Mucosa of descending colon (tissue), 3 donors: ENCODE data around the gene RAC2. TPM values are rescaled to one million over a fixed set of nuclear protein-coding genes. Genes with fewer than 3 reads are reported as not detected.
A peak's percentile ranks its signal among the peaks of the same experiment; 100 is the strongest.

Experiments
- ATAC-seq: fragments of 200-7000 bp; cut with Tn5 transposase; one replicate; pipeline ENCODE4 v1.9.1; 2020; ENCODE audit warnings: mild to moderate bottlenecking, moderate library complexity
- DNase-seq, 3 donors: peaks; one replicate each; pipeline ENCODE4 v3.0.0-alpha.2; 2020
- H3K36me3 ChIP-seq: fragments of 200-600 bp; one replicate; pipeline ENCODE4 v1.8.0; 2021; ENCODE audit warnings: low read depth, mild to moderate bottlenecking
- H3K4me1 ChIP-seq: fragments of 200-600 bp; one replicate; pipeline ENCODE4 v1.8.0; 2021; ENCODE audit warnings: low read depth, mild to moderate bottlenecking
- H3K4me3 ChIP-seq: fragments of 200-600 bp; one replicate; pipeline ENCODE4 v1.8.0; 2021; ENCODE audit warnings: mild to moderate bottlenecking
- H3K9me3 ChIP-seq: fragments of 200-600 bp; one replicate; pipeline ENCODE4 v1.8.0; 2021; ENCODE audit warnings: mild to moderate bottlenecking
- CTCF ChIP-seq: fragments of 200-600 bp; IDR thresholded peaks from one replicate; pipeline ENCODE4 v1.8.0; 2022; ENCODE audit warnings: antibody characterized with exemption, mild to moderate bottlenecking
- intact Hi-C, 2 donors: fragments of 100-400 bp; cut with DNase I in 1 of 2; cut with micrococcal nuclease in 1 of 2; formaldehyde crosslinking; loops; one replicate each; pipeline versions ENCODE4 v1.11.0 to v1.11.1; 2022; cut with DNase I, micrococcal nuclease
- total RNA-seq, 3 donors: library from RNA; stranded (reverse); fragmentation: NEBNext Ultra II Directional in 2 of 3; extraction: Animal tissue kit (Norgen Biotek cat#: 25700) in 2 of 3; gene quantifications; one replicate each; pipeline versions ENCODE4 v1.2.1 to v1.2.4, GENCODE V29; 2021 to 2023
- donor health status: DM: no; HTN: no; CAD: no; lungs with moderate emphysema.
- donor health status: DM: no; HTN: no; CAD: no.
- donor health status: DM: no; HTN: yes; CAD: no.

The RAC2 gene
- total RNA-seq, 3 donors from 2014 or later = 15.3 to 26.8 (median 16.4) TPM

GRCh38 chr22:37280718-37281117 is 36.6 kb upstream of the RAC2 start:
- H3K9me3 ChIP-seq = no peaks in the 10 kb centered on the region
- no peak for DNase-seq
- no peak overlapping the region for H3K4me3 ChIP-seq
- no peak for ATAC-seq
- no peaks in the 10 kb centered on the region for H3K4me1 ChIP-seq
- TF ChIP-seq CTCF = no peak
- H3K36me3 ChIP-seq = no peaks in the 10 kb centered on the region
- intact Hi-C loops = no loop called here

DNA sequence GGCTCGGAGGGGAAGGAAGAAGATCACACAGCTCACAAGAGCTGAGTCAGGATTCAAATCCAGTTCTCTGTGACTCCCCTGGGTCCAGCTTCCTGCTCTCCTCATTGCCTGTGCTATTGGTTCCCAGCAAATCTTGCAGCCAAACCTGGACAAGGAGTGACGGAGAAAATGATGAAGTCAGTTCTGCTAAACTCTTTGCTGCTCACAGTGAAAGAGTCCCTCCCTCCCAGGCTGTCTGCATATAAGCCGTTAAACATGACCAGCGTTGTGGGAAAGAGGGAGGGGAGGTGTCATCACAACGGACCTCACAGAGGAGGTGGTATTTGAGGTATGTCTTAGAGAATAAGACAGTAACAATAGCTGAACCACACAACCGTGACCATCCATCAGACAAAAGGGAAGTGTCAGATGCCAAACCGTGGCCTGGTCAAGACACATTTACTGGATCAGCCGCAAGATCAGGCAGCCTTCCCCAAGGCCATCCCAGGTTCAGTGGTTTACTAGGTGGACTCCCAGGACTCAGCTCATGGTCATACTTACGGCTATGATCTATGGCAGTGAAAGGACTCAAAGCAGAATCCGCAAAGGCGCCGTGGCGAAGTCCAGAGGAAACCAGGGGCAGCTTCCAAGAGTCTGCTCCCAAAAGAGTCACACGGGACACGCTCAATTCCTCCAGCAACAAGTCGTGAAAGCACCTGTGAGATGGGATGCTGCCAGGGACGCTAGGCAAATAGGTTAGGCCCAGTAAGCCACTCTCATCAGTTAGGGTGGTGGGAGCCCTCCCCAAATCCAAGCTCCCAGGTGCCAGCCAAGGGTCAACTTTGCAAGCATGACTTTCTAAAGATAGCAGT is 35.5 kb upstream of the RAC2 start:
- no peaks in the 10 kb centered on the region for H3K36me3 ChIP-seq
- H3K4me3 ChIP-seq = no peak overlapping the region
- ATAC-seq (no peak), DNase-seq (peak in 1 of 3 donors; percentile 16)
- H3K9me3 ChIP-seq = no peaks in the 10 kb centered on the region
- H3K4me1 ChIP-seq = no peaks in the 10 kb centered on the region
- TF ChIP-seq CTCF = no peak
- intact Hi-C loops = no loop called here

GRCh38 chr22:37278261-37278660 is 34.2 kb upstream of the RAC2 start:
- DNase-seq (no peak), ATAC-seq (no peak)
- no peaks in the 10 kb centered on the region for H3K4me1 ChIP-seq
- no peaks in the 10 kb centered on the region for H3K9me3 ChIP-seq
- intact Hi-C loops = no loop called here
- H3K36me3 ChIP-seq = no peaks in the 10 kb centered on the region
- TF ChIP-seq CTCF = no peak
- no peak overlapping the region for H3K4me3 ChIP-seq

- Histone ChIP-seq H3K4me1 (no peaks in the 10 kb centered on the region), H3K9me3 (no peaks in the 10 kb centered on the region), H3K4me3 (no peak overlapping the region), H3K36me3 (no peaks in the 10 kb centered on the region)
- DNase-seq (no peak), ATAC-seq (no peak)
- TF ChIP-seq CTCF = no peak
- intact Hi-C loops = no loop called here
Measured at GRCh38 chr22:37277384-37277783, 33.3 kb upstream of the RAC2 start.

DNA sequence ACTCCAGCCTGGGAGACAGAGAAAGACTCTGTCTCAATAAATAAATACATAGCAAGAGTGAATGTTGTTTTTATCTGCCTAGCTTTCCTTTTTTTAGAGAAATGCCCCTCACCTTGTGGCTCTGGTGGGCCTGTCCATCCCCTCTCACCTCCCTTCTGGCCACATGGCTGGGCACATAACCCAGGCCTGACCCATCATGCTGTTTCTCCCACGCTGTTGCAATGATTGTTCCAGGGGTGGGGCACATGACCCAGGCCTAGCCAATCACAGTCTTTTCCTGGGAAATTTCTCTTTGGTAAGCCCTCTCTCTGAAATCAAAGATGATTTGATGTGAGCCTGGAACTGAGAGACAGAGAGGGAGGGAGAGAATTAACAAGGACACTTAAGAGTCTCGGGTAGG is 32.7 kb upstream of the RAC2 start:
- Histone ChIP-seq H3K4me1 (no peaks in the 10 kb centered on the region), H3K4me3 (no peak overlapping the region), H3K36me3 (no peaks in the 10 kb centered on the region), H3K9me3 (no peaks in the 10 kb centered on the region)
- ATAC-seq (no peak), DNase-seq (no peak)
- intact Hi-C loops = no loop called here
- TF ChIP-seq CTCF = no peak
